ENCODE data around the gene CHRNA3.
"Not testable (repeated sequence)": the region's sequence is repeated elsewhere in the genome, so short reads cannot be mapped to it uniquely, and the experiment has no call there.

The CHRNA3 gene

GRCh38 chr15:78618064-78618463 lies 2.7 kb downstream of the CHRNA3 start:
- DNase-seq (ENCODE audit: low read depth in 3 of 3, low spot score in 1 of 3), result no peak

- DNase-seq (ENCODE audit: low read depth in 3 of 3, low spot score in 1 of 3), result no peak
Observed at GRCh38 chr15:78617516-78617915, 3.3 kb downstream of the CHRNA3 start.

GRCh38 chr15:78617076-78617475 lies 3.7 kb downstream of the CHRNA3 start:
- DNase-seq (ENCODE audit: low read depth in 3 of 3, low spot score in 1 of 3), result no peak

GRCh38 chr15:78616506-78616905 lies 4.3 kb downstream of the CHRNA3 start:
- DNase-seq (ENCODE audit: low read depth in 3 of 3, low spot score in 1 of 3), result no peak

- DNase-seq (ENCODE audit: low read depth in 3 of 3, low spot score in 1 of 3), result no peak
Observed at GRCh38 chr15:78615151-78615589, 5.6 kb downstream of the CHRNA3 start.

GRCh38 chr15:78614021-78614420 lies 6.8 kb downstream of the CHRNA3 start:
- DNase-seq (ENCODE audit: low read depth in 3 of 3, low spot score in 1 of 3), result no peak

GRCh38 chr15:78609551-78609950 lies 11.2 kb downstream of the CHRNA3 start:
- not testable (repeated sequence) for DNase-seq (ENCODE audit: low read depth in 3 of 3, low spot score in 1 of 3)

- DNase-seq (ENCODE audit: low read depth in 3 of 3, low spot score in 1 of 3), result no peak
Observed at GRCh38 chr15:78605680-78606079, 15.1 kb downstream of the CHRNA3 start.

- no peak for DNase-seq (ENCODE audit: low read depth in 3 of 3, low spot score in 1 of 3)
Observed at GRCh38 chr15:78605201-78605600, 15.6 kb downstream of the CHRNA3 start.

GRCh38 chr15:78604420-78604819 lies 16.4 kb downstream of the CHRNA3 start:
- no peak for DNase-seq (ENCODE audit: low read depth in 3 of 3, low spot score in 1 of 3)

GRCh38 chr15:78603467-78603866 lies 17.3 kb downstream of the CHRNA3 start:
- no peak for DNase-seq (ENCODE audit: low read depth in 3 of 3, low spot score in 1 of 3)

GRCh38 chr15:78599189-78599588 lies 21.6 kb downstream of the CHRNA3 start:
- DNase-seq (ENCODE audit: low read depth in 3 of 3, low spot score in 1 of 3), result no peak

- no peak for DNase-seq (ENCODE audit: low read depth in 3 of 3, low spot score in 1 of 3)
Observed at GRCh38 chr15:78598348-78598747, 22.4 kb downstream of the CHRNA3 start.

GRCh38 chr15:78597583-78597982 lies 23.2 kb downstream of the CHRNA3 start:
- DNase-seq (ENCODE audit: low read depth in 3 of 3, low spot score in 1 of 3), result no peak

GRCh38 chr15:78574944-78575343 lies 45.9 kb downstream of the CHRNA3 start:
- no peak for DNase-seq (ENCODE audit: low read depth in 3 of 3, low spot score in 1 of 3)

GRCh38 chr15:78573416-78573815 lies 47.4 kb downstream of the CHRNA3 start:
- DNase-seq (ENCODE audit: low read depth in 3 of 3, low spot score in 1 of 3), result no peak

- no peak for DNase-seq (ENCODE audit: low read depth in 3 of 3, low spot score in 1 of 3)
Observed at GRCh38 chr15:78571382-78571781, 49.4 kb downstream of the CHRNA3 start.

- no peak for DNase-seq (ENCODE audit: low read depth in 3 of 3, low spot score in 1 of 3)
Observed at GRCh38 chr15:78570710-78571109, 50.1 kb downstream of the CHRNA3 start.

- DNase-seq (ENCODE audit: low read depth in 3 of 3, low spot score in 1 of 3), result no peak
Observed at GRCh38 chr15:78567531-78567930, 53.3 kb downstream of the CHRNA3 start.

GRCh38 chr15:78565951-78566774 lies 54.6 kb downstream of the CHRNA3 start:
- no peak for DNase-seq (ENCODE audit: low read depth in 3 of 3, low spot score in 1 of 3)

- peak; percentile 3 to 71 (median 33) for DNase-seq (ENCODE audit: low read depth in 3 of 3, low spot score in 1 of 3)
Observed at GRCh38 chr15:78565097-78565950, 55.5 kb downstream of the CHRNA3 start, which contains the start of gene CHRNA5. TSS of gene CHRNA5 (plus strand) at chr15:78565520. CDS start at chr15:78565720, 200 bp downstream.

- no peak for DNase-seq (ENCODE audit: low read depth in 3 of 3, low spot score in 1 of 3)
Observed at GRCh38 chr15:78564743-78565096, 56.1 kb downstream of the CHRNA3 start.
